ENCODE data around the gene MRAP2. TPM values are rescaled to one million over a fixed set of nuclear protein-coding genes. Genes with fewer than 3 reads are reported as not detected.

Gene MRAP2
- polyA plus RNA-seq, 1 donor (not counting 4 experiments of a cell fraction or from before 2014, with no cell fraction given) = 3.0 TPM

DNA sequence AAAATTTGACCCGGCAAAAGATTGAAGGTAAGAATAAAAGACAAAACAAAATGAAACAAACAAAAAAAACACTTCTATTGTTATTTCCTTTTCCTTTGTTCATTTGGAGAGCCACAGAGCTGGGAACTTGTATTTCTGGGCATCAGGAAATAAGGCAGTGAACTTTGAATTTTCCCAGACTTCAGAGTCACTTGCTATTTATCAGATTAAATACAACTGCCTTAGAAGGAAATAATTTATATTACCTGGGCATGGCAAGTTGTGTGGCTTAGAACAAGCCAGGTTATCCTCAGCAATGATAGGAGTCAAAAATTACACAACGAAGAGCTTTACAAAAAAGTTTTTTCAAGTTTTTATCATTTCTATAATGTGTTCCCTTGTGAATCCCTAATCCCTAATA, 20.2 kb upstream of the MRAP2 start:
- H3K9me1 ChIP-seq (ENCODE audit: control insufficient read depth, extremely low read depth, insufficient read depth, low read length) = no peaks in the 10 kb centered on the region
- dilution Hi-C loops (cut with MboI; ENCODE audit: extremely low pct_ligation_motif_present, low sequenced_read_pairs) = no loop called here

DNA sequence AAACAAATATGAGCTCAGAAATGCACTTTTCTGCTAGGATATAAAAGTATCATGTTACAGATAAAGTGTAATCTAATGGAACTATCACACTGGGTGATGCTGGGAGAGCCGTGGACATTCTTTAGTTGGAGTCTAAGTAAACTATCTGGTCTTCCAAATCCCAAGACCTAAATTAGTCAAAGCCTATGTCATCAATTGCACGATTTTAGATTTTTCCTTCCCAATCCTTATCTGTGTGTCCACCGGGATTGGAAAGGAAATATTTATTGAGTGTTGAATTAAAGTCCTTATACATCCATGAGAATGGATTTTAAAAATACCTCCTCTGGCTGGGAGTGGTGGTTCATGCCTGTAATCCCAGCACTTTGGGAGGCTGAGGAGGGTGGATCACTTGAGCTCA, 19.6 kb upstream of the MRAP2 start:
- Histone ChIP-seq H2AFZ (ENCODE audit: control insufficient read depth, low read length) (no peak overlapping the region), H3K9ac (ENCODE audit: control insufficient read depth, extremely low read depth, insufficient read depth, low read length) (no peak overlapping the region), H3K79me2 (ENCODE audit: control insufficient read depth, insufficient read depth, low read length) (no peaks in the 10 kb centered on the region), H3K4me1 (ENCODE audit: control insufficient read depth, extremely low read depth, insufficient read depth, low read length) (no peaks in the 10 kb centered on the region), H3K9me3 (ENCODE audit: control insufficient read depth, low read depth, low read length) (no peaks in the 10 kb centered on the region), H3K27ac (ENCODE audit: control insufficient read depth, insufficient read depth, low read length) (no peak overlapping the region), H4K20me1 (ENCODE audit: control insufficient read depth, extremely low read depth, insufficient read depth, low read length) (no peaks in the 10 kb centered on the region), H3K27me3 (ENCODE audit: control insufficient read depth, extremely low read depth, insufficient read depth, low read length) (no peaks in the 10 kb centered on the region), H3K4me3 (ENCODE audit: control insufficient read depth in 2 of 3, extremely low read depth in 1 of 3, insufficient read depth in 2 of 3, low read depth in 1 of 3, low read length in 3 of 3) (no peak overlapping the region), H3K4me2 (ENCODE audit: control insufficient read depth, extremely low read depth, insufficient read depth, low read depth, low read length) (no peak overlapping the region), H3K9me1 (ENCODE audit: control insufficient read depth, extremely low read depth, insufficient read depth, low read length) (no peaks in the 10 kb centered on the region), H3K36me3 (ENCODE audit: control insufficient read depth in 2 of 2, extremely low read depth in 1 of 2, insufficient read depth in 2 of 2, low read length in 2 of 2) (no peaks in the 10 kb centered on the region)
- FAIRE-seq (no peak), DNase-seq (ENCODE audit: low read depth, low spot score) (no peak)
- no peak for TF ChIP-seq EZH2 (IDR thresholded peaks at IDR 0.05; ENCODE audit: low read length)
- TF ChIP-seq, protein P1, sequence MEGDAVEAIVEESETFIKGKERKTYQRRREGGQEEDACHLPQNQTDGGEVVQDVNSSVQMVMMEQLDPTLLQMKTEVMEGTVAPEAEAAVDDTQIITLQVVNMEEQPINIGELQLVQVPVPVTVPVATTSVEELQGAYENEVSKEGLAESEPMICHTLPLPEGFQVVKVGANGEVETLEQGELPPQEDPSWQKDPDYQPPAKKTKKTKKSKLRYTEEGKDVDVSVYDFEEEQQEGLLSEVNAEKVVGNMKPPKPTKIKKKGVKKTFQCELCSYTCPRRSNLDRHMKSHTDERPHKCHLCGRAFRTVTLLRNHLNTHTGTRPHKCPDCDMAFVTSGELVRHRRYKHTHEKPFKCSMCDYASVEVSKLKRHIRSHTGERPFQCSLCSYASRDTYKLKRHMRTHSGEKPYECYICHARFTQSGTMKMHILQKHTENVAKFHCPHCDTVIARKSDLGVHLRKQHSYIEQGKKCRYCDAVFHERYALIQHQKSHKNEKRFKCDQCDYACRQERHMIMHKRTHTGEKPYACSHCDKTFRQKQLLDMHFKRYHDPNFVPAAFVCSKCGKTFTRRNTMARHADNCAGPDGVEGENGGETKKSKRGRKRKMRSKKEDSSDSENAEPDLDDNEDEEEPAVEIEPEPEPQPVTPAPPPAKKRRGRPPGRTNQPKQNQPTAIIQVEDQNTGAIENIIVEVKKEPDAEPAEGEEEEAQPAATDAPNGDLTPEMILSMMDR (optimal IDR thresholded peaks at IDR 0.05 in 1 of 3, IDR thresholded peaks at IDR 0.05 in 1 of 3, conservative IDR thresholded peaks at IDR 0.05 in 1 of 3; ENCODE audit: extremely low read depth in 1 of 3, insufficient read depth in 2 of 3, low read length in 3 of 3) = no peak
- dilution Hi-C loops (cut with MboI; ENCODE audit: extremely low pct_ligation_motif_present, low sequenced_read_pairs) = no loop called here

More for the DNA sequence above, 20.2 kb upstream of the MRAP2 start:
- no peak overlapping the region for H3K4me3 ChIP-seq (ENCODE audit: control insufficient read depth in 2 of 3, extremely low read depth in 1 of 3, insufficient read depth in 2 of 3, low read depth in 1 of 3, low read length in 3 of 3)
- H3K4me2 ChIP-seq (ENCODE audit: control insufficient read depth, extremely low read depth, insufficient read depth, low read depth, low read length) = no peak overlapping the region
- no peak for FAIRE-seq
- no peaks in the 10 kb centered on the region for H3K9me3 ChIP-seq (ENCODE audit: control insufficient read depth, low read depth, low read length)
- H4K20me1 ChIP-seq (ENCODE audit: control insufficient read depth, extremely low read depth, insufficient read depth, low read length) = no peaks in the 10 kb centered on the region
- DNase-seq (ENCODE audit: low read depth, low spot score) = no peak
- H3K27me3 ChIP-seq (ENCODE audit: control insufficient read depth, extremely low read depth, insufficient read depth, low read length) = no peaks in the 10 kb centered on the region
- H2AFZ ChIP-seq (ENCODE audit: control insufficient read depth, low read length) = no peak overlapping the region
- no peak for TF ChIP-seq EZH2 (IDR thresholded peaks at IDR 0.05; ENCODE audit: low read length)
- TF ChIP-seq, protein P1 (optimal IDR thresholded peaks at IDR 0.05 in 1 of 3, IDR thresholded peaks at IDR 0.05 in 1 of 3, conservative IDR thresholded peaks at IDR 0.05 in 1 of 3; ENCODE audit: extremely low read depth in 1 of 3, insufficient read depth in 2 of 3, low read length in 3 of 3) = no peak
- H3K9ac ChIP-seq (ENCODE audit: control insufficient read depth, extremely low read depth, insufficient read depth, low read length) = no peak overlapping the region
- H3K4me1 ChIP-seq (ENCODE audit: control insufficient read depth, extremely low read depth, insufficient read depth, low read length) = no peaks in the 10 kb centered on the region
- no peaks in the 10 kb centered on the region for H3K79me2 ChIP-seq (ENCODE audit: control insufficient read depth, insufficient read depth, low read length)
- H3K27ac ChIP-seq (ENCODE audit: control insufficient read depth, insufficient read depth, low read length) = no peak overlapping the region
- H3K36me3 ChIP-seq (ENCODE audit: control insufficient read depth in 2 of 2, extremely low read depth in 1 of 2, insufficient read depth in 2 of 2, low read length in 2 of 2) = no peaks in the 10 kb centered on the region
